ENCODE results near the gene USP20.
"Not testable (repeated sequence)": the region's sequence is repeated elsewhere in the genome, so short reads cannot be mapped to it uniquely, and the experiment has no call there.

DNA sequence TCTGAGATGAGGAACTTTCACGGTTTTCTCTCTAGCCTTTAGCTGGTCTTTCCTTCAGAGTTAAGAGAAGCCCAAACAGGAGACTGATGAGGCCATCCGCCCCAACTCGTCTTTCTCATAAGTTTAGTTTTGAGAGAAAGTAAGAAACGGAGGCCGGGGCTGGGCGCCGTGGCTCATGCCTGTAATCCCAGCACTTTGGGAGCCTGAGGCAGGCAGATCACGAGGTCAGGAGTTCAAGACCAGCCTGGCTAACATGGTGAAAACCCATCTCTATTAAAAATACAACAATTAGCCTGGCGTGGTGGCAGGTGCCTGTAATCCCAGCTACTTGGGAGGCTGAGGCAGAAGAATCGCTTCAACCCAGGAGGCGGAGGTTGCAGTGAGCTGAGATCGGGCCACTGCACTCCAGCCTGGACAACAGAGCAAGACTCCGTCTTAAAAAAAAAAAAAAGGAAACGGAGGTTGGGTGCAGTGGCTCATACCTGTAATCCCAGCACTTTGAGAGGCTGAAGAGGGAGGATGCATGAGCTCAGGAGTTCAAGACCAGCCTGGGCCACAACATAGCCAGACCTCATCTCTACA, 55.6 kb downstream of the USP20 start:
- TF ChIP-seq GABPA (IDR thresholded peaks at IDR 0.05 in 1 of 2, conservative IDR thresholded peaks at IDR 0.05 in 1 of 2); HNF4G (IDR thresholded peaks at IDR 0.05); SP1 (IDR thresholded peaks at IDR 0.05); TAF1 (conservative IDR thresholded peaks at IDR 0.05); RAD21 (IDR thresholded peaks at IDR 0.05); EGR1 (IDR thresholded peaks at IDR 0.05; ENCODE audit: low read depth in 2 of 2); JUND (IDR thresholded peaks at IDR 0.05); YY1 (IDR thresholded peaks at IDR 0.05); HNF4A (conservative IDR thresholded peaks at IDR 0.05); FOXA1 (IDR thresholded peaks at IDR 0.05): not testable (repeated sequence)
- TF ChIP-seq, protein P1, sequence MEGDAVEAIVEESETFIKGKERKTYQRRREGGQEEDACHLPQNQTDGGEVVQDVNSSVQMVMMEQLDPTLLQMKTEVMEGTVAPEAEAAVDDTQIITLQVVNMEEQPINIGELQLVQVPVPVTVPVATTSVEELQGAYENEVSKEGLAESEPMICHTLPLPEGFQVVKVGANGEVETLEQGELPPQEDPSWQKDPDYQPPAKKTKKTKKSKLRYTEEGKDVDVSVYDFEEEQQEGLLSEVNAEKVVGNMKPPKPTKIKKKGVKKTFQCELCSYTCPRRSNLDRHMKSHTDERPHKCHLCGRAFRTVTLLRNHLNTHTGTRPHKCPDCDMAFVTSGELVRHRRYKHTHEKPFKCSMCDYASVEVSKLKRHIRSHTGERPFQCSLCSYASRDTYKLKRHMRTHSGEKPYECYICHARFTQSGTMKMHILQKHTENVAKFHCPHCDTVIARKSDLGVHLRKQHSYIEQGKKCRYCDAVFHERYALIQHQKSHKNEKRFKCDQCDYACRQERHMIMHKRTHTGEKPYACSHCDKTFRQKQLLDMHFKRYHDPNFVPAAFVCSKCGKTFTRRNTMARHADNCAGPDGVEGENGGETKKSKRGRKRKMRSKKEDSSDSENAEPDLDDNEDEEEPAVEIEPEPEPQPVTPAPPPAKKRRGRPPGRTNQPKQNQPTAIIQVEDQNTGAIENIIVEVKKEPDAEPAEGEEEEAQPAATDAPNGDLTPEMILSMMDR (IDR thresholded peaks at IDR 0.05; ENCODE audit: low read depth, low read length, missing input control): not testable (repeated sequence)
- TF ChIP-seq, protein P2, sequence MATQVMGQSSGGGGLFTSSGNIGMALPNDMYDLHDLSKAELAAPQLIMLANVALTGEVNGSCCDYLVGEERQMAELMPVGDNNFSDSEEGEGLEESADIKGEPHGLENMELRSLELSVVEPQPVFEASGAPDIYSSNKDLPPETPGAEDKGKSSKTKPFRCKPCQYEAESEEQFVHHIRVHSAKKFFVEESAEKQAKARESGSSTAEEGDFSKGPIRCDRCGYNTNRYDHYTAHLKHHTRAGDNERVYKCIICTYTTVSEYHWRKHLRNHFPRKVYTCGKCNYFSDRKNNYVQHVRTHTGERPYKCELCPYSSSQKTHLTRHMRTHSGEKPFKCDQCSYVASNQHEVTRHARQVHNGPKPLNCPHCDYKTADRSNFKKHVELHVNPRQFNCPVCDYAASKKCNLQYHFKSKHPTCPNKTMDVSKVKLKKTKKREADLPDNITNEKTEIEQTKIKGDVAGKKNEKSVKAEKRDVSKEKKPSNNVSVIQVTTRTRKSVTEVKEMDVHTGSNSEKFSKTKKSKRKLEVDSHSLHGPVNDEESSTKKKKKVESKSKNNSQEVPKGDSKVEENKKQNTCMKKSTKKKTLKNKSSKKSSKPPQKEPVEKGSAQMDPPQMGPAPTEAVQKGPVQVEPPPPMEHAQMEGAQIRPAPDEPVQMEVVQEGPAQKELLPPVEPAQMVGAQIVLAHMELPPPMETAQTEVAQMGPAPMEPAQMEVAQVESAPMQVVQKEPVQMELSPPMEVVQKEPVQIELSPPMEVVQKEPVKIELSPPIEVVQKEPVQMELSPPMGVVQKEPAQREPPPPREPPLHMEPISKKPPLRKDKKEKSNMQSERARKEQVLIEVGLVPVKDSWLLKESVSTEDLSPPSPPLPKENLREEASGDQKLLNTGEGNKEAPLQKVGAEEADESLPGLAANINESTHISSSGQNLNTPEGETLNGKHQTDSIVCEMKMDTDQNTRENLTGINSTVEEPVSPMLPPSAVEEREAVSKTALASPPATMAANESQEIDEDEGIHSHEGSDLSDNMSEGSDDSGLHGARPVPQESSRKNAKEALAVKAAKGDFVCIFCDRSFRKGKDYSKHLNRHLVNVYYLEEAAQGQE (IDR thresholded peaks at IDR 0.05): not testable (repeated sequence)
- TF ChIP-seq, protein P3, sequence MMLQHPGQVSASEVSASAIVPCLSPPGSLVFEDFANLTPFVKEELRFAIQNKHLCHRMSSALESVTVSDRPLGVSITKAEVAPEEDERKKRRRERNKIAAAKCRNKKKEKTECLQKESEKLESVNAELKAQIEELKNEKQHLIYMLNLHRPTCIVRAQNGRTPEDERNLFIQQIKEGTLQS (IDR thresholded peaks at IDR 0.05): not testable (repeated sequence)
- TF ChIP-seq, protein P4, sequence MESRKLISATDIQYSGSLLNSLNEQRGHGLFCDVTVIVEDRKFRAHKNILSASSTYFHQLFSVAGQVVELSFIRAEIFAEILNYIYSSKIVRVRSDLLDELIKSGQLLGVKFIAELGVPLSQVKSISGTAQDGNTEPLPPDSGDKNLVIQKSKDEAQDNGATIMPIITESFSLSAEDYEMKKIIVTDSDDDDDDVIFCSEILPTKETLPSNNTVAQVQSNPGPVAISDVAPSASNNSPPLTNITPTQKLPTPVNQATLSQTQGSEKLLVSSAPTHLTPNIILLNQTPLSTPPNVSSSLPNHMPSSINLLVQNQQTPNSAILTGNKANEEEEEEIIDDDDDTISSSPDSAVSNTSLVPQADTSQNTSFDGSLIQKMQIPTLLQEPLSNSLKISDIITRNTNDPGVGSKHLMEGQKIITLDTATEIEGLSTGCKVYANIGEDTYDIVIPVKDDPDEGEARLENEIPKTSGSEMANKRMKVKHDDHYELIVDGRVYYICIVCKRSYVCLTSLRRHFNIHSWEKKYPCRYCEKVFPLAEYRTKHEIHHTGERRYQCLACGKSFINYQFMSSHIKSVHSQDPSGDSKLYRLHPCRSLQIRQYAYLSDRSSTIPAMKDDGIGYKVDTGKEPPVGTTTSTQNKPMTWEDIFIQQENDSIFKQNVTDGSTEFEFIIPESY (IDR thresholded peaks at IDR 0.05): not testable (repeated sequence)
